HEK293T (cell line): ENCODE results near the gene JAK3.

Experiments
- CTCF ChIA-PET: fragments of 350-600 bp; formaldehyde crosslinking; extraction: SDS; loops from one replicate; lab custom pipeline; 2021; ENCODE audit warnings: antibody characterized with exemption, inconsistent platforms; lab: Yijun Ruan, JAX
- POLR2A ChIA-PET: fragments of 350-600 bp; formaldehyde crosslinking; extraction: SDS; loops from one replicate; lab custom pipeline; 2020; ENCODE audit warnings: antibody characterized with exemption, inconsistent platforms; lab: Yijun Ruan, JAX
- DNase-seq: peaks from one replicate; pipeline ENCODE4 v3.0.0; 2012; ENCODE audit warnings: mixed read lengths; ENCODE audit errors: extremely low spot score
- ARNT ChIP-seq: fragments of 450-650 bp; IDR thresholded peaks from 2 replicates; pipeline ENCODE4 v1.6.1; 2017; ENCODE audit warnings: mild to moderate bottlenecking
- BHLHE40 ChIP-seq: fragments of 450-650 bp; IDR thresholded peaks from 2 replicates; pipeline ENCODE4 v1.6.1; 2016; ENCODE audit warnings: mild to moderate bottlenecking, moderate library complexity, borderline replicate concordance
- CTBP1 ChIP-seq: fragments of 450-650 bp; IDR thresholded peaks from 2 replicates; pipeline ENCODE4 v1.6.1; 2016; ENCODE audit warnings: borderline replicate concordance
- ELF4 ChIP-seq: fragments of 450-650 bp; IDR thresholded peaks from 2 replicates; pipeline ENCODE4 v1.6.1; 2017; ENCODE audit warnings: antibody characterized with exemption
- FOXA1 ChIP-seq: fragments of 450-650 bp; IDR thresholded peaks from 2 replicates; pipeline ENCODE4 v1.6.1; 2016; ENCODE audit warnings: mild to moderate bottlenecking
- FOXK2 ChIP-seq: fragments of 450-650 bp; IDR thresholded peaks from 2 replicates; pipeline ENCODE4 v1.6.1; 2016; ENCODE audit warnings: mild to moderate bottlenecking
- FOXM1 ChIP-seq: fragments of 450-650 bp; IDR thresholded peaks from 2 replicates; pipeline ENCODE4 v1.6.1; 2017; ENCODE audit warnings: mild to moderate bottlenecking, borderline replicate concordance
- HDGF ChIP-seq: fragments of 450-650 bp; IDR thresholded peaks from 2 replicates; pipeline ENCODE4 v1.6.1; 2017; ENCODE audit warnings: antibody characterized with exemption, borderline replicate concordance
- L3MBTL2 ChIP-seq: fragments of 450-650 bp; conservative IDR thresholded peaks from 2 replicates; pipeline ENCODE4 v1.6.1; 2016; ENCODE audit warnings: mild to moderate bottlenecking
- LEF1 ChIP-seq: fragments of 450-650 bp; IDR thresholded peaks from 2 replicates; pipeline ENCODE4 v1.6.1; 2017; ENCODE audit warnings: mild to moderate bottlenecking, borderline replicate concordance
- NFRKB ChIP-seq: fragments of 450-650 bp; IDR thresholded peaks from 2 replicates; pipeline ENCODE4 v1.6.1; 2016; ENCODE audit warnings: mild to moderate bottlenecking, moderate library complexity
- SP1 ChIP-seq: fragments of 450-650 bp; IDR thresholded peaks from 2 replicates; pipeline ENCODE4 v1.6.1; 2017
- SUZ12 ChIP-seq: fragments of 450-650 bp; IDR thresholded peaks from 2 replicates; pipeline ENCODE4 v1.6.1; 2016; ENCODE audit warnings: mild to moderate bottlenecking
- TARDBP ChIP-seq: fragments of 450-650 bp; IDR thresholded peaks from 2 replicates; pipeline ENCODE4 v1.6.1; 2016
- ZNF384 ChIP-seq: fragments of 450-650 bp; IDR thresholded peaks from 2 replicates; pipeline ENCODE4 v1.6.1; 2016
- TF ChIP-seq, protein P1 (sequence below): fragments of 450-650 bp; IDR thresholded peaks from 2 replicates; pipeline ENCODE4 v1.6.1; 2016

The JAK3 gene

DNA sequence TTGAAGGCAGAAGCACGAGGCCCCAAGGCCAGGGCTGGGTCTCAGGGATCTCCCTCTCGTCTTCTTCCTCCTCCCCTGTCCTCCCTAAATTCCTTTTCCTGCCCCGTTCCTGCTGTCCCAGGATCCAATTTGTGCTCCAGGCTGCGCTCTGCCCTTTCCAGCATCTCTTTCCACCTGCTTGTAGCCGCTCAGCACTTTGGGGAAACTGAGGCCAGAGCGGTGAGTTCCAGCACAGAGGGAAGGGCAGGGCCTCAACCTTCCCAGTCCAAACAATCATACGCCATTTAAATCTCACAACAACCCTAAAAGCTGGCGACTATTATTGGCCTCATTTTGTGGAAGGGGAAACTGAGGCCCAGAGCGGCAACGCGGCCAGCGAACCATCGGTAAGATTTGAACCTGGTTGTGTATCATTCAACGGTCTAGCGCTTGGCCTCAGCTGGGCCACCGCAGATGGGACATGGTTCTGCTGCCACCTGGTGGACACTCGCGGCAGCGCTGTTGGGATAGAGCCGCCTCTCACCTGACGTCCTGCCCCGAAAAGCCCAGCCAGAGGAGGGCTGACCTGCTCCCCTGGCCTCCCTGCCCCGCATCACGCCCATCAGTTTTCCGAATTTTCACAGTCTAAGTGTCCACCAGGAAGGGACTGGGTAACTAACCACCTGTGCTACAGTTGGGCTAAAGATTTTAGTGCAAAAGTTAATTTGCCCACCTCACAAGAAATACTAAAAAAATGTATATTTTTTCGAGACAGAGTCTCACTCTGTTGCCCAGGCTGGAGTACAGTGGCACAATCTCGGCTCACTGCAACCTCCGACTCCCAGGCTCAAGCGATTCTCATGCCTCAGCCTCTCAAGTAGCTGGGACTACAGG is 7.7 kb upstream of the JAK3 start:
- ChIA-PET CTCF (no interaction called here), POLR2A (no interaction called here)
- DNase-seq = peak; percentile 79
- TF ChIP-seq, protein P1, sequence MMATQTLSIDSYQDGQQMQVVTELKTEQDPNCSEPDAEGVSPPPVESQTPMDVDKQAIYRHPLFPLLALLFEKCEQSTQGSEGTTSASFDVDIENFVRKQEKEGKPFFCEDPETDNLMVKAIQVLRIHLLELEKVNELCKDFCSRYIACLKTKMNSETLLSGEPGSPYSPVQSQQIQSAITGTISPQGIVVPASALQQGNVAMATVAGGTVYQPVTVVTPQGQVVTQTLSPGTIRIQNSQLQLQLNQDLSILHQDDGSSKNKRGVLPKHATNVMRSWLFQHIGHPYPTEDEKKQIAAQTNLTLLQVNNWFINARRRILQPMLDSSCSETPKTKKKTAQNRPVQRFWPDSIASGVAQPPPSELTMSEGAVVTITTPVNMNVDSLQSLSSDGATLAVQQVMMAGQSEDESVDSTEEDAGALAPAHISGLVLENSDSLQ = no peak
- no peak for TF ChIP-seq SP1
- no peak for TF ChIP-seq FOXK2
- TF ChIP-seq L3MBTL2 = no peak
- TF ChIP-seq FOXA1 = no peak
- no peak for TF ChIP-seq FOXM1
- no peak for TF ChIP-seq ZNF384

- CTCF ChIA-PET = interaction anchor here (0.9 kb wide), 1 partner anchor 69 kb away, joined by 3 read pairs; no protein-coding TSS in a partner anchor
Observed at GRCh38 chr19:17854061-17854460, 6.3 kb upstream of the JAK3 start.

DNA sequence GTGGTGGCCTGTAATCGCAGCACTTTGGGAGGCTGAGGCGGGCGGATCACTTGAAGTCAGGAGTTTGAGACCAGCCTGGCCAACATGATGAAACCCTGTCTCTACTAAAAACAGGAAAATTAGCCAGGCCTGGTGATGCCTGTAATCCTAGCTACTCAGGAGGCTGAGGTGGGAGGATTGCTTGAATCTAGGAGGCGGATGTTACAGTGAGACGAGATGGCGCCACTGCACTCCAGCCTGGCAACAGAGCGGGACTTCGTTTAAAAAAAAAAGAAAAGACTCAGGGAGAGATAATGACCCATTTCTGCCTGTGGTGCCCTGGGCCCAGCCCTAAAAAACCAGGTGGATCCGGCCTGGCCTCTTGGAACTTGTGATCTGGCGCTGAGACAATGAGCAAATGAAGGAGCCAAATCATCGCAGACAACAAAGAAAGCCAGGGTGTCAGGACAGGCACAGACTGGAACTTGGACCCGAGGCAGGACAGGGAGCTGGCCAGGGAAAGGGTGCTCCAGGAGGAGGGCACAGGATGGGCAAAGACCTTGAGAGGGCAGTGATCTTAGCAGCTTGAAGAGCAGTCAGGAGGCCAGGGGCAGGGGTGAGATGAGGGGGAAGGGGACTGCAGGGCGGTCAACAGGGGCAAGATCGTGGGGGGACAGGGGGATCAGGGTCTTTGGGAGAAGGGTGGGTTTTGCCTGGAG is 962 bp upstream of the JAK3 start:
- POLR2A ChIA-PET = interaction anchor here (3.5 kb wide), 1 partner anchor 11 kb away, joined by 21 read pairs; the partner anchor contains the start of gene RPL18A
- CTCF ChIA-PET = interaction anchor here (0.6 to 1.3 kb wide), 2 partner anchors 11 to 85 kb away, joined by 3 to 8 read pairs; partner anchors contain the start of gene RPL18A
- TF ChIP-seq, protein P1 = no peak
- no peak for TF ChIP-seq SUZ12
- TF ChIP-seq FOXA1 = no peak
- TF ChIP-seq ZNF384 = no peak
- no peak for TF ChIP-seq CTBP1
- TF ChIP-seq LEF1 = no peak
- no peak for TF ChIP-seq FOXM1
- TF ChIP-seq L3MBTL2 = no peak
- no peak for TF ChIP-seq BHLHE40
- TF ChIP-seq SP1 = no peak
- TF ChIP-seq ELF4 = no peak
- TF ChIP-seq NFRKB = no peak
- no peak for TF ChIP-seq ARNT
- no peak for TF ChIP-seq HDGF
- no peak for TF ChIP-seq TARDBP
- TF ChIP-seq FOXK2 = no peak
- DNase-seq = no peak

More at GRCh38 chr19:17854061-17854460, 6.3 kb upstream of the JAK3 start:
- TF ChIP-seq LEF1 = no peak
- no peak for TF ChIP-seq ZNF384
- no peak for TF ChIP-seq NFRKB
- no peak for TF ChIP-seq SUZ12
- no peak for TF ChIP-seq BHLHE40
- no peak for DNase-seq
- POLR2A ChIA-PET = no interaction called here

GRCh38 chr19:17846146-17846545 is 1.6 kb downstream of the JAK3 start:
- TF ChIP-seq SP1 (no peak), FOXA1 (no peak), FOXK2 (no peak), NFRKB (no peak), BHLHE40 (no peak), SUZ12 (no peak), TARDBP (no peak), FOXM1 (no peak), LEF1 (no peak), L3MBTL2 (no peak), ELF4 (no peak), ZNF384 (no peak), ARNT (no peak), CTBP1 (no peak), HDGF (no peak)
- TF ChIP-seq, protein P1 = no peak
- no peak for DNase-seq
- POLR2A ChIA-PET = interaction anchor here (2.2 kb wide), 1 partner anchor 13 kb away, joined by 7 read pairs; the partner anchor contains the start of gene RPL18A
- CTCF ChIA-PET = no interaction called here

GRCh38 chr19:17843908-17844490 is 3.8 kb downstream of the JAK3 start:
- CTCF ChIA-PET = interaction anchor here (0.8 kb wide), 1 partner anchor 46 kb away, joined by 3 read pairs; no protein-coding TSS in a partner anchor
- TF ChIP-seq BHLHE40 = no peak
- TF ChIP-seq ELF4 = no peak
- no peak for TF ChIP-seq FOXK2
- no peak for TF ChIP-seq LEF1
- TF ChIP-seq SP1 = no peak
- TF ChIP-seq TARDBP = no peak
- TF ChIP-seq ARNT = no peak
- no peak for TF ChIP-seq NFRKB
- TF ChIP-seq L3MBTL2 = no peak
- DNase-seq = no peak
- POLR2A ChIA-PET = interaction anchor here (1.6 to 3.1 kb wide), 2 partner anchors 7 to 16 kb away, joined by 4 to 22 read pairs; partner anchors contain the start of gene RPL18A
